ENCODE results near the gene HHAT.

The HHAT gene

GRCh38 chr1:210372491-210372890 lies 43.8 kb downstream of the HHAT start:
- no peak for TF ChIP-seq Cebpa-rat (IDR thresholded peaks at IDR 0.05)
- no peaks in the 10 kb centered on the region for H3K36me3 ChIP-seq
- no peaks in the 10 kb centered on the region for H3K4me1 ChIP-seq
- no peak overlapping the region for H3K4me2 ChIP-seq
- no peaks in the 10 kb centered on the region for H4K20me1 ChIP-seq
- no peaks in the 10 kb centered on the region for H3K27me3 ChIP-seq
- H3K9ac ChIP-seq, result no peak overlapping the region
- no peak overlapping the region for H3K27ac ChIP-seq
- no peak overlapping the region for H3K4me3 ChIP-seq
- H3K9me3 ChIP-seq (replicated peaks in 1 of 11), result no peaks in the 10 kb centered on the region

DNA sequence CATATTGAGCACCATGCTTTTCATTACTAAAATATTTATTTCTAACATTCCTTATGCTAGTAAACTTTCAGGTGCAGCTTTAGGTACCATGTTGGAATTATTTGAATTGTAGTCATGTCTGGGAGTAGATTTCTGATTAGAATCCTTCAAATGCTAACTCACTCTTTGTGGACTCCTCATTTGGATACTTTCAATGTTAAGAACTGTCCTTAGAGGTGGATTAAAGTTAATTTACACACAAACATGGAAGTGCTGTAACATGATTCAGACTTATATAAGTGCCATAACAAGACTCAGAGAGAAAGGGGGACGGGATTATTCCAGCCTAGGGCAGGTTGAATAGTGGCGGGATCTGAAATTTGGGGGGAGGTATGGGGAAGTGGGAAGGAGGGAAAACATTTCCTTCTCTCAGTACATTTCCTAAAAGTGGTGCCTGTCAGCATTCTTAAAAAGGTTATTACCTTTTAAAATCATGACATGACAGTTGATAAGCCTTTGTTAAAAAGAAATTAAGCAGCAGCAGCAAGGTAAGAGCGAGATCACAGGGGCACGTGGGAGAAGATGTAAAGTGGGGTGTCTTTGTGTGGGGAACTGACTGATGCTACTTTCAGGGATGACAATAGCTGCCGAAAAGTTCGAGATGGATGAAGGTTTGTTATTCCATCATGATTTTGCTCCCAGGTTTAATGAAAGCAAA lies 44.4 kb downstream of the HHAT start:
- Histone ChIP-seq H3K9ac (no peak overlapping the region), H3K4me2 (no peak overlapping the region), H3K27me3 (no peaks in the 10 kb centered on the region), H3K36me3 (no peaks in the 10 kb centered on the region), H3K27ac (no peak overlapping the region), H3K4me3 (no peak overlapping the region), H4K20me1 (no peaks in the 10 kb centered on the region), H3K9me3 (replicated peaks in 1 of 11) (no peaks in the 10 kb centered on the region), H3K4me1 (no peaks in the 10 kb centered on the region)
- no peak for TF ChIP-seq Cebpa-rat (IDR thresholded peaks at IDR 0.05)

- Histone ChIP-seq H3K27me3 (no peaks in the 10 kb centered on the region), H3K9ac (no peak overlapping the region), H3K4me3 (no peak overlapping the region), H3K36me3 (no peaks in the 10 kb centered on the region), H3K9me3 (replicated peaks in 1 of 11) (no peaks in the 10 kb centered on the region), H4K20me1 (no peaks in the 10 kb centered on the region), H3K4me1 (no peaks in the 10 kb centered on the region), H3K4me2 (no peak overlapping the region), H3K27ac (no peak overlapping the region)
- no peak for TF ChIP-seq Cebpa-rat (IDR thresholded peaks at IDR 0.05)
These were observed 44.9 kb downstream of the HHAT start for GRCh38 chr1:210373628-210373877.

DNA sequence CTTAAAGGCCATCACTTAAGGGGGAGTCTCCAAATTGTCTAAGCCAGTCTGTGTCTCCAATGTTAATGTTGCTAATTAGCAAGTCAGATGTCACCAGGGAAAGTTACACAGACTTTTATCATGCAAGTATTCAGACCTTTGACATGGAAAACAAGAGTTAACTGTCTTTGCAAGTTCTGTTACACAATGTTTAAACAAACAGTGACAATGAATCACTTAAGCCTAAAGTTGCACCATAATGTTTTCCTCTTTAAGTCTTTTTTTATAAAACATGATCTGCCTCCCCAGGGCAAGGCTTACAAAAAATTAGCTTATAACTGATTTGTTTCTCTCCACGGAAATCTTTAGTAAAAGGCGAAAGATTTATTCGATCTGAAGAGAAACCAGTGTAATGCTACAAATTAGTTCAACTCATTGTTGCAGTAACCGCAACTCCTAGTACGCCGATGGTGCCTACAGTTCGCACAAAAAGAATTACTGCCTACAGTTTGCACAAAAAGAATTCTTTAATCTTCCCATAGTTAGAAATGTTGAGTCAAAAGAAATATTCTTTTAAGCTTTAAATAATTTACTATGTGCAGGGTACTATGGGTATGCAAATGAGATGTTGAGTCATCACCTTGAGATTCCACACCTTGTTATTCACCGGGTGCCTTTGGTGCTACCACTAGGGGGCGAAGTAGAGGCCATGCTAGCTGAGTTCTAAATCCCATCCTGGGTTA lies 45.3 kb downstream of the HHAT start:
- TF ChIP-seq Cebpa-rat (IDR thresholded peaks at IDR 0.05), result no peak
- Histone ChIP-seq H3K9ac (no peak overlapping the region), H4K20me1 (no peaks in the 10 kb centered on the region), H3K4me1 (no peaks in the 10 kb centered on the region), H3K9me3 (replicated peaks in 1 of 11) (no peaks in the 10 kb centered on the region), H3K27me3 (no peaks in the 10 kb centered on the region), H3K27ac (peak overlapping the region in 1 of 11 experiments; percentile 37; a peak in 1 of 22 replicates), H3K4me2 (no peak overlapping the region), H3K36me3 (no peaks in the 10 kb centered on the region), H3K4me3 (no peak overlapping the region)

- no peak overlapping the region for H3K9ac ChIP-seq
- H3K36me3 ChIP-seq, result no peaks in the 10 kb centered on the region
- no peak overlapping the region for H3K27ac ChIP-seq
- H3K4me1 ChIP-seq, result no peaks in the 10 kb centered on the region
- H4K20me1 ChIP-seq, result no peaks in the 10 kb centered on the region
- no peaks in the 10 kb centered on the region for H3K9me3 ChIP-seq (replicated peaks in 1 of 11)
- no peak for TF ChIP-seq Cebpa-rat (IDR thresholded peaks at IDR 0.05)
- H3K27me3 ChIP-seq, result no peaks in the 10 kb centered on the region
- no peak overlapping the region for H3K4me3 ChIP-seq
- H3K4me2 ChIP-seq, result no peak overlapping the region
These were observed 45.9 kb downstream of the HHAT start for GRCh38 chr1:210374600-210374953.

GRCh38 chr1:210376836-210377372 lies 48.2 kb downstream of the HHAT start:
- no peaks in the 10 kb centered on the region for H3K27me3 ChIP-seq
- H3K9ac ChIP-seq, result no peak overlapping the region
- no peaks in the 10 kb centered on the region for H3K36me3 ChIP-seq
- H3K27ac ChIP-seq, result no peak overlapping the region
- H3K4me3 ChIP-seq, result no peak overlapping the region
- no peaks in the 10 kb centered on the region for H3K4me1 ChIP-seq
- H4K20me1 ChIP-seq, result no peaks in the 10 kb centered on the region
- no peak overlapping the region for H3K4me2 ChIP-seq
- no peak for TF ChIP-seq Cebpa-rat (IDR thresholded peaks at IDR 0.05)
- no peaks in the 10 kb centered on the region for H3K9me3 ChIP-seq (replicated peaks in 1 of 11)

DNA sequence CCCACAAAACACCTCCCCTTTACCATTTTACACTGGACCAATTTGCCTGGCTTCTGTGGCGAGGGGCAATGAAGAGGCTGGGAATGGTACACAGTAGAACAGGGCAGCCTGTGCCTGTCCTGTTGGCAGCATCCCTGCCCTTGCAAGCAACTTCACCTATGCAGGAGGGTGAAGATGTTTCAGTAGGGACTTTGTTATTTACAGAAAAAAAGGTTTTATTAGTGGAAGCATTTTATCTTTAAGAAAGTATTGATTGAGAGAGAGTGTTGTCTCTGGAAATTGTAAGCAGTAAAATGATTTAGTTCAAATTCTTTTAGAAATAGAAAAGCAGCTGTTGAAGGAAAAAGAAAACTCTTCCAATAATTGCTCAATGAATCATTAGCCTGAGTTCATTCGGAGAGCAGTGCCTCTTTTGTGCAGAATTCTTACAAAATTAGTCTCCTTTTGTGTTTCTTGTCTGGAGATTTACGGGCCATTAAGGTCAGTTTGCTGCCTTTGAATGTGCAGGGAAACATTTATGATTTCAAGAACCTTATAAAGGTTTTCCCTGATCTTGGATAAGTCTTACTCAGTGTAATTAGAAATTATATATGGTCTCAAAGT lies 49.1 kb downstream of the HHAT start:
- Histone ChIP-seq H3K4me3 (no peak overlapping the region), H3K4me1 (no peaks in the 10 kb centered on the region), H3K27ac (no peak overlapping the region), H3K4me2 (no peak overlapping the region), H4K20me1 (no peaks in the 10 kb centered on the region), H3K36me3 (no peaks in the 10 kb centered on the region), H3K9me3 (replicated peaks in 1 of 11) (no peaks in the 10 kb centered on the region), H3K27me3 (no peaks in the 10 kb centered on the region), H3K9ac (no peak overlapping the region)
- no peak for TF ChIP-seq Cebpa-rat (IDR thresholded peaks at IDR 0.05)

GRCh38 chr1:210378736-210379135 lies 50.0 kb downstream of the HHAT start:
- TF ChIP-seq Cebpa-rat (IDR thresholded peaks at IDR 0.05), result no peak
- Histone ChIP-seq H3K4me2 (no peak overlapping the region), H3K4me1 (no peaks in the 10 kb centered on the region)

DNA sequence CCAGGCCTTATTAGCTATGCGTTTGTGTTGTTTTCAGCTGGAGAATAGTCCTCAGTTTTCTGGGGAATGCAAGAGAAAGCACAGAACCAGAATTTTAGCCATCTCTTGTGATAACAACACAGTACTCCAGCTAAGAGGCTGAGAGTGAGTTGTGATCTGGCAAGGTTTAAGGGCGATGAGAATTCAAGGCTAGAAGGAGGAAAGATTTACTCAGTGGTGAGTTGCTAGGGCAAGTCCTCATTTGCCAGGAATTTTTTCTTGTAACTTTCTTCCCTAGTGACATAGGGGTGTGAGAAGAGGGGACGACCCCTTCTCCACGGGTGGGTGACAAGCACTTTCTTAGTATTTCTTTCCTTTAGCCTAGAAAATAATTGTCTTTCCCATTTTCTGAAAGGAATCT lies 53.2 kb downstream of the HHAT start:
- Histone ChIP-seq H3K27ac (no peak overlapping the region), H3K27me3 (no peaks in the 10 kb centered on the region), H3K36me3 (no peaks in the 10 kb centered on the region), H4K20me1 (no peaks in the 10 kb centered on the region), H3K9ac (no peak overlapping the region), H3K4me2 (no peak overlapping the region), H3K4me1 (no peaks in the 10 kb centered on the region), H3K9me3 (replicated peaks in 1 of 11) (no peaks in the 10 kb centered on the region), H3K4me3 (no peak overlapping the region)
- no peak for TF ChIP-seq Cebpa-rat (IDR thresholded peaks at IDR 0.05)

More at GRCh38 chr1:210378736-210379135, 50.0 kb downstream of the HHAT start:
- no peaks in the 10 kb centered on the region for H3K27me3 ChIP-seq
- H3K4me3 ChIP-seq, result no peak overlapping the region
- no peak overlapping the region for H3K9ac ChIP-seq
- no peaks in the 10 kb centered on the region for H3K36me3 ChIP-seq
- no peaks in the 10 kb centered on the region for H4K20me1 ChIP-seq
- no peak overlapping the region for H3K27ac ChIP-seq
- H3K9me3 ChIP-seq (replicated peaks in 1 of 11), result no peaks in the 10 kb centered on the region

DNA sequence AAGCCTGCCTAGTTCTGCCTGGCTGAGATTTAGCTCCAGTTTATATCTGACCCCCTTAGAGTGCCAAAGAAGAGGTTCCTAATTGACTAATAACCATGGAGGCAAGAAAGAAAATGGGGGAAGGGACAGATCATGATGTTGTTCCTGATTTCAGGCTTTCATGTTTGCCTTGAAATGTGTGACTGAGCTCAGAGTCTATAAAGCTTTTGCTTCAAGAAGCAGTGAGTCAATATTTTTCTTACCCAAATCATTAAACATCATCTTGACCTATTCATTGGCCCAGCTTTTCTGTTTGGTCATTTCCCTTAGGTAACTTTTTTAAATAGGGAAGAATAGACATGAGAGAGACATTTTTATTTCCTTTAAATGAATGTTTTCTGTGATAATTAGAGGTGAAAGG lies 55.9 kb downstream of the HHAT start:
- no peak overlapping the region for H3K27ac ChIP-seq
- TF ChIP-seq Cebpa-rat (IDR thresholded peaks at IDR 0.05), result no peak
- no peak overlapping the region for H3K4me3 ChIP-seq
- H3K4me1 ChIP-seq, result no peaks in the 10 kb centered on the region
- no peaks in the 10 kb centered on the region for H3K27me3 ChIP-seq
- H3K9ac ChIP-seq, result no peak overlapping the region
- no peaks in the 10 kb centered on the region for H4K20me1 ChIP-seq
- H3K4me2 ChIP-seq, result no peak overlapping the region
- no peaks in the 10 kb centered on the region for H3K36me3 ChIP-seq
- peaks cover 0 to 7% (median 0%) of the 10 kb centered on the region in 11 experiments; a peak in 3 of 22 replicates for H3K9me3 ChIP-seq (replicated peaks in 1 of 11)

Measured in BLaER1 treated with 17β-estradiol and CSF1 and Interleukin-3, amounts not matched to agents 10 nM and 100 nM (cell line).